ENCODE data around the gene MAML3.

Gene MAML3

GRCh38 chr4:139913995-139914598 lies 239.9 kb downstream of the MAML3 start:
- no peak for DNase-seq

DNA sequence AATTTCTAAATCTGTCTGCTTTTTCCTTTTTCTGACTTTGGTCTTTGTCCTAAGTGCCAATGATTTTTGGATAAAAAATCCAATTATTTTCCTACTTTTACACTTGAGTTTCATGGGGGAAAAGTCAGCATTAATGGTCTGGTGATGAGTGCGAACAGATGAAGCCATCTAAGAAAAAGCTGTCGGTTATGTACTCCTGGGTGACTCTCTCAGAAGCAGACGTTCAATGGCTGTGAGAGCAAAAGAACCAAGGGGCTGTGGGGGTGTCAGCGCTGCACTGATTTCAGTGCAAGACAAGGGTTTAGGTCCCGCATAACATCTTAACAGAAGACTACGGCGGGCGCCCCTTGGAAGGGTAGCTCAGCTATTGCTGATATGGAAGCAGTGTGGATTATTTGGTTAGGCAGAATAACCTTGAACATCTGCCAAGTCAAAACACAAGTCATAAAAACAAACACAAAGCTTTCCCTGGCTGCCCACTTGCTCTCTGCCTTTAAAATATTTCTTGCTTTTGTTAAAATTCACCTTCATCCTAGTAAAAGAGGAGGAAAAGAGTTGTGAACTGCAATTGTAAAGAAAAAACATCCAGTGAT lies 240.5 kb downstream of the MAML3 start:
- no peak for DNase-seq

DNA sequence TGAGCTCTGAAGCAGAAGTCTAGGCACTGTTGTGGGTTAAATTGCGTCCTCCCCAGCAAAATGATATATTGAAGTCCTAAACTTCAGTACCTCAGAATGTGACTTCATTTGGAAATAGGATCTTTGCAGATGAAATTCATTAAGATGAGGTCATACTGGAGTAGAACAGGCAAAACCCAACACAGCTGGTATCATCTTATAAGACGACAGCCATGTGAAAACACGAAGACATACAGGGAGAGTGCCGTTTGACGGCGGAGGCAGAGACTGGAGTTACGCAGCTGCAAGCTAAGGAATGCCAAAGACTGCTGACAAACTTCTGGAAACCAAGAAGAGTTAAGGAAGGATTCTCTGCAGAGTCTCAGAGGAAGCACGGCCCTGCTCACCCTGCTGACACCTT lies 241.5 kb downstream of the MAML3 start:
- no peak for DNase-seq

GRCh38 chr4:139910106-139910505 lies 243.9 kb downstream of the MAML3 start:
- DNase-seq, result no peak

DNA sequence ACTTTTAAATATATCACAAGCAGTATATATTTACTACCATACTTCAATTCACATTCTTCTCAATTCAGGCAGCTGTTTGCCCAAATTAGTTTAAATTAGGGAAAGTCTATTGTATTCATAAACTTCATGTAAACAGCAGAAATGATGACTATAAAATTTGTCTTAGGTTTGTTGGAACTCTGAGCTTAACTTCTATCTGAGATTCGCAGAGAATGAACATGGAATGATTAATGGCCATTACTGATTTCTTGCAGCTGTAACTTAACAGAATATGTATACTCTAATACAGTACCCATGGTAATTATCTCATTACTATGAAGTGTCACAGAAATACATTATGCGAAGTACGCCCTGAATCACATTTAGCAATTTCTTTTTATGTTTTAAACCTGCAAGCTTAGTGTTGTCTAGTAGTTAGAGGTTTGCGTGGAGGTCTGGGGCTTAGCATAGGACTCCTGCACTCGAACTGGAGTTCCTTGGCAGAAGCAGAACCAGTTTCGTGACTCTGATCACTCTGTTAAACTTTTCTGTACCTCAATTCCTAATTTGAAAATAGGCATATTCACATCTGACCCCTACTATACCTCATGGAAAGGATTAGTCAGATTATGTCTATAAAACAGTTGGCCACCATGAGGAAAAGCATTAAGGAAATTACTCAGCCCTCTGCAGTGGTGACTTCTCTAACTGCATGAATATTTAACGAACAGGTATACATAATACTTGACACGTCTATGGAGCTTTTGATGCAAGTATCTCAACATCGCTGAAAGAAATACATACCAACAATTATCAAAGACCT lies 245.1 kb downstream of the MAML3 start:
- DNase-seq, result no peak

GRCh38 chr4:139907001-139907809 lies 246.8 kb downstream of the MAML3 start:
- DNase-seq, result no peak

DNA sequence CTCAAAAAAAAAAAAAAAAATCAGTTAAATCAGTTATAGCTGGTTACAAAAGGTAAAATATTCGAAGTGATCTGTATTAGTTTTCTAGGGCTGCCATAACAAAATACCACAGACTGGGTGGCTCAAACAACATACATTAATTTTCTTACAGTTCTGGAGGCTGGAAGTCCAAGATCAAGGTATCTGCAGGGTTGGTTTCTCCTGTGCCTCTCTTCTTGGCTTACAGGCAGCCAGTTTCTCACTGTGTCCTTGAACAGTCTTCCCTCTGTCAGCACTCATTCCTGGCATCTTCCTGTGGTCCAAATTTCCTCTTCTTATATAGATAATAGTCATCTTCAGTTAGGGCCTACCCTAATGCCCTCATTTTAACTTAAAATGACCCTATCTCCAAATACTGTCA lies 248.5 kb downstream of the MAML3 start:
- DNase-seq, result no peak

DNA sequence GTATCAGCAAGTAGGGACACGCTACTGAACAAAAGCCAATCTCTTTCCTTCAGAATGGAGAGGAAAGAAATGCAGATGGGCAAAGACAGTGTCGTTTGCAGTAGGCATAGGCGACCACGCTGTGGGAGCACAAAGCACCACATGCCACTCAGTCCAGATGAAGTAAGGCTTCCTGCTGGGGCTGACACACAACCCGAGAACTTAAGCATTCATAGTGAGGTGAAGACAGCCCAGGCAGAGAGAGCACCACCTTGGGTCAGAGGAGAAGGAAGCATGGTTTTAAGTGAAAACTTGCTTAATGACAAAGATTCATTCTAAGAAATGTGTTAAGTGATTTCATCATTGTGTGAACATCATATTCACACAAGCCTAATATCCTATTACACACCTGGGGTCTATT lies 249.6 kb downstream of the MAML3 start:
- DNase-seq, result no peak

DNA sequence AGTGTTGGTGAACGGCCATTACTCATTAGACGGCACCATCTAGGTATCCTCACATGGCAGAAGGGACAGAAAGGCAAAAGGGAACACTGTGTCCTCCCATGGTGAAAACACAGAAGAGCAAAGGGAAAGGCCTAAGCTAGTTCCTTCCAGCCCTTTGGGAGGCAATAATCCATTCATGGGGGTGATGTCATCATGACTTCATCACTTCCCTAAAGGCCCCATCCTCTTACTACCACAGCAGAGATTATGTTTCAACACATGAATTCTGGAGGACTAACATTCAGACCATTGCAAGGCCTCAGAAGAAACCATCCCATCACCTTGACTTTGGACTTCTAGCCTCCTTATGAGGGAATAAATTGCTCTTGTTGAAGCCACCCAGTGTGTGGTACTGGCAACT lies 250.1 kb downstream of the MAML3 start:
- DNase-seq, result no peak

DNA sequence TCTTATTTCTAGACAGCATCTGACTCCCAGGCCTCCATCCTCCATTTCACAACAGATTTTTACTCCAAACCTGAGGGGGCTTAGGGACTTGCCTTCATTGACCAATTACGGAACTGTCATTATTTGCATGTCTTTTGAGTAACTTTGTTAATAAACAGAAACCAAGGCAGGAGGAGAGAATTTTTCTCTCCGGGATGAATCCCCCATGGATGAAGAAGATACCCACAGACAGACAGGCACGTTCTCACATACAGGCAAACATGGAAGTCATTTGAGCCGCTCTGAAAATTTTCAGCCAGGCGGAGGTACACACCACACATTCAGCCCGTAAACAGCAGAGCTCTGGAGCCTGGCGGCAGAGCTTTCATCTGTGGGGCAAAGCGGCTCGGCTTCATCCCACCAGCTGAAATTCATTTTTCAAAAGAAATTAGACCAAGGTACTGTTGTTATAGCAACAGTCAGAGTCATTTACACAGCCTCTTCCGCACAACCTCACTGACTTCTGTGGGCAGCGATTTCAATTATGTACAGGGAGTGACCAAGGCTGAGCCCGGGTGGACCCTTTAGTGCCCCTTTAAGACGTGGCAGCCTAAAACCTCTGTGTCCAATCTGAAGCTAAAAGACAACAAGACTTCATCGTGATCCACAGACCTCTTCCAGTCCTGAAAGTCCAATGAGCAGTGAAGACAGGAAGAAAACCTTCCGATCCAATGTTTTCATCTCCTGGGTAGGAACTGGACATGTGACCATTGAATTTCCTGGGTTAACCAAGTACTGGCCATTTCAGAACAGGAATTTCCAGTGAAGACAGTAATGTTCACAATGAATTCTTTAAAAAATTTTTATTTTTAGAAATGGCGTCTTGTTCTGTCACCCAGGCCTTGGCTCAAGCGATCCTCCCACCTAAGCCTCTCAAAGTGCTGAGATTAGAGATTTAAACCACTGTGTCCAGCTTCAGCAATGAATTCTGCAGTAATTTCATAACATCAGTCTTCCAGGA lies 251.4 kb downstream of the MAML3 start:
- peak; percentile 38 for DNase-seq

DNA sequence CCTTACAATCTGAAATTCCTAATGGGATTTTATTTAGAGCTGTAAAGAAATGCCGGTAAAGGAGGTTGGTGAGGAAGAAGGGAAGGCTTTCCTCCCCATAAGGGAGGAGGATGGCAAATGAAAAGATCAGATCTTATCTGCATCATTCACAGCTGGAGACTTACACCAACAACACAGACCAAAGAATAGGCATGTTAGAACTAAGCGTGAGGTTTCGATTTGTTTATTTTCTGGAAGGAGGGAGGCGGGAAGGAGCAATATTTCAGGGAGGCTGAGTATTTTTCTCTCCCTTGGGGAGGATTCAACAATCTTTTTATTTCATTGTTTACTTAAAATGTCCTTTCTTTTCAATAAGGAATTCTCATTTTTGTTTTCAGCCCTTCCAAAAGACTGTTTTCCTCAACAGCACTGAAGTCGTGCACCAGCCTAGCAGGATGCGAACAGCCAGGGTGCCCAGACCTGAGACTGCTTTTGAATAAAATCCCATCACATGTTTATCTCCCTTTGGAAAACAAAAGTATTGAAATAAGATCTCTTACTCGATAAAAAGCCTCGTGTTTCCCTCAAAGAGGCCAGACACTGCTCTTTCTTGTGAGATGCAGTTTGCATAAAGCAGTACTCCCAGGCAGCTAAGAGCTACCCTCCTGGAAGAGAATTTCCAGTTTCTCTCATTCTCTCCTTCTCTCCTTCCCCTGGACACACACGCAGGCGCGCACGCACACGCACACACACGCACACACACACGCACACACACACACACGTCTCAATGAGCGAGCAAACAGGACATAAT lies 252.3 kb downstream of the MAML3 start:
- peak; percentile 41 for DNase-seq

- no peak for DNase-seq
These were observed 253.0 kb downstream of the MAML3 start for GRCh38 chr4:139900964-139901376.

DNA sequence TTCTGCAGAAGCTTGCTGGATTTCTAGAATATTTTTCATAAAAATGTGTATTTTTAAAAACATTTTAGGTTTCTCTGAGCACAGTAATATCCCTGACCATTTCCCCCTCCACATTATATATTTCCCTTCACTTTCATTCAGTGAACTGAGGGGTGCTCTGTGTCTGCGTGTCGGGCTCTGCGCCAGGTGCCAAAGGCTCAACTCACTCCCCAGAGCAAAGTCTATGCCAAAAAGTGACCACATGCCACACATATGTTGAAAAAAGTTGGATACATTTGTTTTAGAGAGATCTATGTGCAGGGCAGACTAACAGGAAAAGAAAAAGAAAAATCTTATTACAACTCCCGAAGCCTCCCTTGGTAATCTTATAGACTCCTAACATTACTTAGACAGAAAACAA lies 254.6 kb downstream of the MAML3 start:
- no peak for DNase-seq

GRCh38 chr4:139898293-139898692 lies 255.7 kb downstream of the MAML3 start:
- no peak for DNase-seq

DNA sequence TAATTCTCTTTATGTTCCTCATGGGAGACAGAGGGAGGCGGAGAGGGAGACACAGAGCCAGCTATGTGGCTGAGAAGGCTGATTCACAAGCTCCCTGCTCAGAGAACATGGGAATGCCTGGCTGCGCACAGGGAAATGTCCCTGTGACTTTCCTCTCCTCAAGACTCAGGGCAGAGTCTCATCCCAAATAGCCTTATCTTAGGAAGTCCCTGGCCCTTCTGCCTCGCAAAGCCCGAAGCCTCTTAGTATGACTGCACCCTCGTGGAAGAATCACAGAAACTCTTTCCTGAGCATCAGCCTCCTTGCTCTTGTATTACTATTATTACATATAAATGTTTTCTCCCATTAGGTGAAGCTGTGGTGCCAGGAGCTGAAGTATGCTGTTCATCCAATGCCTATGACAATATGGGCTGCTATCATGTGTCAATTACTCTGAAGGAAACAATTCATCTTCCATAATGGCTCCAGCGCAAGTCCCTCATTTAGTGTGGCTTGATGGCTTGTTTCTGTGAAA lies 257.8 kb downstream of the MAML3 start:
- DNase-seq, result no peak

DNA sequence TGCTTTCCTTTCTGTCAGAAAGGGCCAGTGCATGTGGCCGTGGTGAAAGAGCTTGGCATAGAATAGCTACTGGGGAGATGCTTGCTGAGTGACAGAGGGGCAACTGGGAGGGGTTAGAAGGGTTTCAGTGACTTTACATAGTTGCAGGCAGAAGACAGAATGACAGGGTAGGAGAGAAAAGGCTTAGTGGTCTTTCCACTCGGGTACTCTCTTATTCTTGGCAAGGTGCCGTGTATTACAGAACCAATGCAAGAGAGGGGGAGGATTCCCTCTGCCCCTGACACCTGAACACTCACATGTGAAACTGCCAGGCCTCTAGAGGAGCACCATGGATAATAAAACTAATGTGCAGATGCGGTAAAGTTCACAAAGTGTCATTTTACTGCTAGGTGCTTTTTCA lies 260.2 kb downstream of the MAML3 start:
- DNase-seq, result no peak

GRCh38 chr4:139892973-139893736 lies 260.8 kb downstream of the MAML3 start:
- no peak for DNase-seq

- no peak for DNase-seq
These were observed 263.2 kb downstream of the MAML3 start for GRCh38 chr4:139890816-139891215.

DNA sequence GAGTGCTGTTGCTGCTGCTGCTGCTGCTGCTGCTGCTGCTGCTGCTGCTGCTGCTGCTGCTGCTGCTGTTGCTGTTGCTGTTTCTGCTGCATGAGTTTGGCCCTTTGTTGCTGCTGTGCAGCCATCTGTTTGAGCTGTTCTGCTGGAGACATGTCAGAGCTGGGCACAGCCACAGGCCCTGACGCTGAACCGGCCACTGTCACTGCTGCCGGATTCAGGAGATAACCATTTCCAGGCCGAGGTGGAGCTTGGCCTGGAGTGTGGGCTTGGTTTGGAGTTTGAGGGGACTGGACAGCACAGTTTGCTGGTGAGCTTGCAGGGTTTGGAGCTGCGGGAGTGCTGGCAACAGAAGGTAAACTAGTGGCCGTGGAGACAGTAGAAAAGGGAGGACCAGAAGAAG lies 264.1 kb downstream of the MAML3 start:
- DNase-seq, result no peak

DNA sequence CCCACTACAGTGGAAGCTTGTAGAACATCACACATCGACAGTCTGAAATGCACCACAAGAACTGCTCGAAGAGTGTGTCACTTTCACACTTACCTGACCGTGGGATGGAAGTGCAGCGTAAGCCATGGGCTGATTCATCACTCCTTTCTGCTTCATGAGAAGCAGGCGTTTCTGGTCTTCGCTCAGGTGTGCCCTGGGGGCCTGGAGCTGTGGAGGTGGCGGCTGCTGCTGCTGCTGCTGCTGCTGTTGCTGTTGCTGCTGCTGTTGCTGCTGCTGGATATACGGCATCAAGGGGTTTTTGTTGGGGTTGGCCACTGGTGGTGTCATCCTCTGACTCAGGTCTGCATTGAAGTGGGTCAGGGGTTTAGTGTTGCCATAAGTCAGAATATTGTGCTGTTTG lies 264.7 kb downstream of the MAML3 start:
- DNase-seq, result no peak
